AG04449 (cell line): Measurements from ENCODE around the gene PIGM.
A peak's percentile ranks its signal among the peaks of the same experiment; 100 is the strongest.

Experiments
- CTCF ChIA-PET: fragments of 350-600 bp; formaldehyde crosslinking; extraction: SDS; loops from one replicate; lab custom pipeline; 2021; ENCODE audit warnings: antibody characterized with exemption; lab: Yijun Ruan, JAX
- POLR2A ChIA-PET: fragments of 400-600, 350-600 bp; formaldehyde crosslinking; extraction: SDS; loops from one replicate; lab custom pipeline; 2020; ENCODE audit warnings: antibody characterized with exemption, inconsistent platforms; lab: Yijun Ruan, JAX
- DNase-seq: peaks from one replicate; pipeline ENCODE4 v3.0.0-alpha.2; 2010; ENCODE audit warnings: low read depth, low spot score
- H3K4me3 ChIP-seq: 2 replicates; pipeline ENCODE4 v1.5.1; 2011; ENCODE audit warnings: low read depth, mild to moderate bottlenecking, control low read depth, low read length
- TF ChIP-seq, protein P1 (sequence below): IDR thresholded peaks from one replicate; pipeline ENCODE4 v1.5.1; 2011; ENCODE audit warnings: mild to moderate bottlenecking, moderate library complexity, low read length, control low read depth, inconsistent platforms; ENCODE audit not compliant: insufficient read depth; ENCODE audit errors: missing control alignments

Gene PIGM

DNA sequence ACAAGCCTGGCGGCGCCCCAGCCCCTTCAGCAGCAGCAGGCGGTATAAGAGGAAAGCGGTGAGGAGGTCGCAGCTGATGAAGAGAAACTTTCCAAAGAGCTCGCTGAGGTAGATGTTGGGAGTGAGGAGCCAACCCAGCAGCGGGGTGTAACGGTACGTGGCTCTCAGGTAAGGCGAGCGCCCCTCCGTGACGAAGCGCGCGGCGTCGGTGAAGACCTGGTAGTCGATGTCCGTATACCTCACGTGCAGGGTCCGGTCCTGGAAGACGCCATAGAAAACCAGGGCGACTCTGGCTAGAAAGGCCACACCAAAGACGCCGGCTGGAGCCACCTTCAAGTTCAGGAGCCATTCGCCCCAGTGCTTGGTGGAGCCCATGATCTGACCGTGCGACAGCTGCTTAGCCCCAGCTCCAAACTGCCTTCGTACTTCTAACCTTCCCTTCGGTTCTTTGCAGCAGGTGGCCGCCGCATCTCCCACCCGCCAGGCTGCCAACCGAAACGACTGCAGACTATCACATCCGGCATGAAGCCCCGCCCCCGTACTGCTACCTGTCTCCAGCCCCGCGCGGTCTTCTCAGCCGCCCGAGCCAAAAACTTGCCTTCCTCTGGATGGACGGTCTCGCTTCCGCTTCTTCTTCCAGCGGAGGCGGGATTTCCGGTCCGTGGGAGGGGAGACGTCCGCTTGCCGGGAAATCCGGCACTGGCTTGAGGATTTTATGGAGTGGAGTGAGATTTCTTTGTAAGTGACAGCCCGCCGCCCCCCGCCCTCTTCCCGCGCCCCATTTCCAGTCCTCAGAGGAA lies at the start of gene PIGM:
Gene PIGM, minus strand, starts transcription at position 626 of the 800 bp plus-strand sequence. Its CDS starts 251 bp downstream, at position 375.
- H3K4me3 ChIP-seq = peak within 1 kb of the TSS; percentile 88
- POLR2A ChIA-PET = no interaction called here
- TF ChIP-seq, protein P1, sequence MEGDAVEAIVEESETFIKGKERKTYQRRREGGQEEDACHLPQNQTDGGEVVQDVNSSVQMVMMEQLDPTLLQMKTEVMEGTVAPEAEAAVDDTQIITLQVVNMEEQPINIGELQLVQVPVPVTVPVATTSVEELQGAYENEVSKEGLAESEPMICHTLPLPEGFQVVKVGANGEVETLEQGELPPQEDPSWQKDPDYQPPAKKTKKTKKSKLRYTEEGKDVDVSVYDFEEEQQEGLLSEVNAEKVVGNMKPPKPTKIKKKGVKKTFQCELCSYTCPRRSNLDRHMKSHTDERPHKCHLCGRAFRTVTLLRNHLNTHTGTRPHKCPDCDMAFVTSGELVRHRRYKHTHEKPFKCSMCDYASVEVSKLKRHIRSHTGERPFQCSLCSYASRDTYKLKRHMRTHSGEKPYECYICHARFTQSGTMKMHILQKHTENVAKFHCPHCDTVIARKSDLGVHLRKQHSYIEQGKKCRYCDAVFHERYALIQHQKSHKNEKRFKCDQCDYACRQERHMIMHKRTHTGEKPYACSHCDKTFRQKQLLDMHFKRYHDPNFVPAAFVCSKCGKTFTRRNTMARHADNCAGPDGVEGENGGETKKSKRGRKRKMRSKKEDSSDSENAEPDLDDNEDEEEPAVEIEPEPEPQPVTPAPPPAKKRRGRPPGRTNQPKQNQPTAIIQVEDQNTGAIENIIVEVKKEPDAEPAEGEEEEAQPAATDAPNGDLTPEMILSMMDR = no peak
- CTCF ChIA-PET = interaction anchor here (0.7 to 5.8 kb wide), 18 partner anchors 9 to 220 kb away, joined by 3 to 53 read pairs (median 6); partner anchors contain the start of gene KCNJ9
- DNase-seq = peak; percentile 38

- no peak within 1 kb of the TSS for H3K4me3 ChIP-seq
- CTCF ChIA-PET = interaction anchor here (0.7 to 9.2 kb wide), 18 partner anchors 9 to 295 kb away, joined by 3 to 147 read pairs (median 6); partner anchors contain the start of genes IGSF8, IGSF9 and PIGM
- POLR2A ChIA-PET = interaction anchor here (0.9 kb wide), 1 partner anchor 156 kb away, joined by 4 read pairs; the partner anchor contains the start of gene TAGLN2
- no peak for DNase-seq
- TF ChIP-seq, protein P1 = no peak
Measured at GRCh38 chr1:160081261-160081936, 49.6 kb upstream of the PIGM start, which contains the start of gene KCNJ9. Gene KCNJ9, plus strand, starts transcription at chr1:160081538. Its CDS starts 2,493 bp downstream, at chr1:160084031.

DNA sequence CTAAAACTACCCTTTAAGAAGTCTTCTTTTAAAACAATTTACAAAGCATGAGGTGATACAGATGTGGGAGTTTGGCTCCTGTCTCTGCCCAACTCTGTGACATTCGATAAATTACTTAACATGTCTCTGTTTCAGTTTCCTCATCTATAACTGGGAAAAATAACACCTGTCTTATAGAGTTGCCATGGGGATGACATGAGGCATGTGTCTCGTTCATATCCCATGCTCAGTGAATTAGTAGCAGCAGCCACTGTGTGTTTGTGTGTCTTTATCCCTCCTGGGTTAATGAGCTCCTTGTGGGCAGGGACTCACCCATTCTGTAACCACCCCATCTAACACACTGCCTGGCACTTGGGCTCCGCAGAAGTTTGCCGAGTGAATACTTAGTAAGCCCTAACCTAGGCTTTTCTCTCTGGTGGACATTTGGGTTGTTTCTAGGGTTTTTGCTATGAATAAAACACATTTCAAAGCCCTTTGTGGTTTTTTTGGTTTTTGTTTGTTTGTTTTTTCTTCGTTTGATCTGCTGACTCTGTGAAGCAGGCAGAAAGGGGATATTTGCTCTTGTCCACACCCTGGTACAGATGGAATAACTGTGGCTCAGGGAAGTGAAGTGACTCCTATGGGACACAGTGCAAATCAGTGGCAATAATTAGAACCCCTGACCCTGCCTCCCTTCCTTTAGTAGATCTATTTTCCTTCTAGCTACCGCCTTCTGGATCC lies 48.8 kb upstream of the PIGM start:
- no peak for DNase-seq
- H3K4me3 ChIP-seq = no peak overlapping the region
- TF ChIP-seq, protein P1 = no peak
- POLR2A ChIA-PET = no interaction called here
- CTCF ChIA-PET = interaction anchor here (0.7 to 9.2 kb wide), 17 partner anchors 9 to 296 kb away, joined by 3 to 147 read pairs (median 9); partner anchors contain the start of genes IGSF8, IGSF9 and PIGM

DNA sequence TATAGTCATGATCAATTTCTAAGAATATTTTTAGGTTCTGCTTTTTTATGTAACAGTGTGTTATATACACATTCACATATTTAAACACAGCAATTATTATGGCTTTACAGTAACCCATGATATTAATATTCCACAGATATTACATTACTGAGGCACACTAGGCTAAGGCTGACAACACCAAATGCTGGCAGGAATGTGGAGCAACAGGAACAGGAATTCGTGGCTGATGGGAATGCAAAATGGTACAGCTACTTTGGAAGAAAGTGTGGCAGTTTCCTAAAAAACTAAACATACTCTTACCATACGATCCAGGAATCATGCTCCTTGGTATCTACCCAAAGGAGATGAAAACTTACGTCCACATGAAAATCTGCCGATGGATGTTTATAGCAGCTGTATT lies 47.7 kb upstream of the PIGM start:
- TF ChIP-seq, protein P1 = no peak
- CTCF ChIA-PET = interaction anchor here (0.8 to 11.7 kb wide), 29 partner anchors 7 to 302 kb away, joined by 3 to 116 read pairs (median 9); partner anchors contain the start of genes IGSF8 and TAGLN2
- no peak overlapping the region for H3K4me3 ChIP-seq
- POLR2A ChIA-PET = no interaction called here
- no peak for DNase-seq

- ChIA-PET CTCF (interaction anchor here (0.6 to 11.7 kb wide), 44 partner anchors 7 to 301 kb away, joined by 3 to 116 read pairs (median 4); partner anchors contain the start of genes IGSF8, KCNJ10, PIGM and TAGLN2), POLR2A (no interaction called here)
- no peak for DNase-seq
- TF ChIP-seq, protein P1 = peak; percentile 77
- H3K4me3 ChIP-seq = no peak overlapping the region
Measured at GRCh38 chr1:160078512-160079195, 46.9 kb upstream of the PIGM start.
